Fibroblast of skin of right biceps (primary cell): ENCODE data around the gene ATP1B1.
A peak's percentile ranks its signal among the peaks of the same experiment; 100 is the strongest.

ENCODE experiments used
- DNase-seq: peaks from one replicate; pipeline ENCODE4 v3.0.0-alpha.2; 2013

The ATP1B1 gene

GRCh38 chr1:169094897-169095569 is 11.5 kb upstream of the ATP1B1 start:
- no peak for DNase-seq

- no peak for DNase-seq
These were observed 8.1 kb upstream of the ATP1B1 start for GRCh38 chr1:169098380-169098779.

GRCh38 chr1:169099561-169099960 is 6.9 kb upstream of the ATP1B1 start:
- DNase-seq, result no peak

GRCh38 chr1:169100208-169100607 is 6.3 kb upstream of the ATP1B1 start:
- no peak for DNase-seq

GRCh38 chr1:169100651-169101088 is 5.8 kb upstream of the ATP1B1 start:
- no peak for DNase-seq

GRCh38 chr1:169102567-169102966 is 3.9 kb upstream of the ATP1B1 start:
- DNase-seq, result peak; percentile 85

GRCh38 chr1:169103002-169103401 is 3.5 kb upstream of the ATP1B1 start:
- no peak for DNase-seq

- no peak for DNase-seq
These were observed 3.0 kb upstream of the ATP1B1 start for GRCh38 chr1:169103480-169103893.

GRCh38 chr1:169105087-169105433 is 1.4 kb upstream of the ATP1B1 start:
- DNase-seq, result no peak

GRCh38 chr1:169105434-169106094 is 926 bp upstream of the ATP1B1 start:
- DNase-seq, result no peak

- peak; percentile 50 for DNase-seq
These were observed 572 bp downstream of the ATP1B1 start for GRCh38 chr1:169106921-169107602.

- DNase-seq, result peak; percentile 64
These were observed 1.2 kb downstream of the ATP1B1 start for GRCh38 chr1:169107603-169108208.

- no peak for DNase-seq
These were observed 1.7 kb downstream of the ATP1B1 start for GRCh38 chr1:169108223-169108622.

- peak; percentile 38 for DNase-seq
These were observed 2.5 kb downstream of the ATP1B1 start for GRCh38 chr1:169108863-169109560.

- peak; percentile 83 for DNase-seq
These were observed 3.2 kb downstream of the ATP1B1 start for GRCh38 chr1:169109561-169110134.

- DNase-seq, result no peak
These were observed 3.7 kb downstream of the ATP1B1 start for GRCh38 chr1:169110236-169110635.

- DNase-seq, result no peak
These were observed 4.4 kb downstream of the ATP1B1 start for GRCh38 chr1:169110689-169111447.

- DNase-seq, result no peak
These were observed 5.0 kb downstream of the ATP1B1 start for GRCh38 chr1:169111472-169111871.

- DNase-seq, result no peak
These were observed 5.8 kb downstream of the ATP1B1 start for GRCh38 chr1:169112241-169112640.

GRCh38 chr1:169113613-169114119 is 7.2 kb downstream of the ATP1B1 start:
- DNase-seq, result peak; percentile 98

- peak; percentile 48 for DNase-seq
These were observed 9.5 kb downstream of the ATP1B1 start for GRCh38 chr1:169115891-169116585.
